ENCODE measurements around the gene C10orf71.

DNA sequence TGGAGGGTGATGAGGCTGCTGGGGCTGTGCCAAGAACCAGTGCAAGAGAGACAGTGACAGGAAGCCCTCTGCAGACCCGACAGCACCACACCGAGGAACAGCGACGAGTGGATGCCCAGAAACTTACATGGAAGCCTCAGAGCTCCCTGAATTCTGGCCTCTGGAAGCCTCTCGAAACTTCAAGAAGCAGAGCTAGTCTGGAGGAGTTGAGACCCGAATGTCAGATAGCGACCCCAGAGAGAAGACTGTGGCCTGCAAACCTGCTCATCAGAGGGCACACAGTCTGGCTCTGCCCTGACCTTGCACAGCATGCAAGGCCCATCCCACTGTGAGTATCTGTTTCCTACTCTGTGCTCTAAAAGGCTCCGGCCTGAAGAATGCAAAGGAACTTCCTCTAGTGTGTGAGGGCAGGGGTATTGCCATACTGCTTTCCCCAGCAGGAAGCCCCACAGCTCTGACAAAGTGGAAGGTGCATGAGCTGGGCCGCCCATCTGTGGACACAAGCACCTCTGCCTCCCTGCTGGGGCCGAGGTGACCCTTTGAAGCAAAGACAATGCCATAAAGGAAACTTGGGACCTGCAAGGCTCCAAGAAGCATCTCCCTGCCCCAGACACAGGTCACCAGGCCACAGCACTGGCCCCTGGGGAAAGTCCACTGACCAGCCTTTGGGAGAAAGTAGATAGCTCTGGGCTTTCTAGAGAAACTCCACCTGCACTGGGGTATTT is 10.5 kb upstream of the C10orf71 start:
- TF ChIP-seq POLR2A (IDR thresholded peaks at IDR 0.05) (no peak), CTCF (IDR thresholded peaks at IDR 0.05) (no peak)
